GM12878 (cell line): Measurements from ENCODE around the gene CTXND2. TPM values are rescaled to one million over a fixed set of nuclear protein-coding genes. Genes with fewer than 3 reads are reported as not detected.

Experiments used
- ATAC-seq: fragments of 200-7000 bp; cut with Tn5 transposase; 3 replicates; pipeline ENCODE4 v1.9.1; 2020; ENCODE audit warnings: mild to moderate bottlenecking, moderate library complexity
- BruUV-seq: library from RNA; stranded (reverse); fragments of 400-500 nt; replicated peaks from 2 replicates; lab custom pipeline; 2021; lab: Mats Ljungman, UMichigan
- CTCF ChIA-PET: fragments of 300-600 bp; sonication (Branson Sonifier 250); formaldehyde crosslinking; extraction: SDS; loops from one replicate; lab custom pipeline; 2021; ENCODE audit warnings: inconsistent platforms; lab: Yijun Ruan, JAX
- POLR2A ChIA-PET: fragments of 350-600 bp; formaldehyde crosslinking; extraction: SDS; loops from one replicate; lab custom pipeline; 2021; ENCODE audit warnings: inconsistent platforms; lab: Charles Lee
- RAD21 ChIA-PET: fragments of 300-600 bp; sonication (Branson Sonifier 250); formaldehyde crosslinking; loops from one replicate; lab custom pipeline; 2023; ENCODE audit warnings: antibody characterized with exemption; ENCODE audit not compliant: unreplicated experiment; lab: Charles Lee
- SMC1A ChIA-PET: fragments of 300-600 bp; sonication (Branson Sonifier 250); formaldehyde crosslinking; loops from one replicate; lab custom pipeline; 2023; ENCODE audit not compliant: unreplicated experiment, uncharacterized antibody; lab: Charles Lee
- DNase-seq: peaks from one replicate; pipeline ENCODE4 v3.0.0-alpha.2; 2011; ENCODE audit warnings: low read depth, low spot score
- FAIRE-seq: peaks from 3 replicates; lab custom pipeline; 2011; peaks lifted over from hg19 to GRCh38; lab: Jason Lieb, UNC
- H2AFZ ChIP-seq: 2 replicates; pipeline ENCODE4 v1.6.0; 2011; ENCODE audit warnings: low read depth, low read length, control low read depth; ENCODE audit not compliant: control insufficient read depth
- H3K27ac ChIP-seq: 2 replicates; pipeline ENCODE4 v1.5.1; 2011; ENCODE audit warnings: control low read depth; ENCODE audit not compliant: control insufficient read depth, insufficient read depth
- H3K27me3 ChIP-seq, 2 experiments: replicated peaks in 1 of 2; 2 replicates each; pipeline versions ENCODE4 v1.6.0 to v1.6.1; 2011; ENCODE audit warnings: low read length in 1 of 2; ENCODE audit not compliant: control insufficient read depth in 2 of 2, insufficient read depth in 2 of 2
- H3K36me3 ChIP-seq, 2 experiments: 2 replicates each; pipeline ENCODE4 v1.5.1; 2011; ENCODE audit warnings: low read length in 1 of 2; ENCODE audit not compliant: control insufficient read depth in 2 of 2, insufficient read depth in 2 of 2
- H3K4me1 ChIP-seq: 2 replicates; pipeline ENCODE4 v1.6.1; 2011; ENCODE audit warnings: mild to moderate bottlenecking, low read length, moderate library complexity, mixed read lengths; ENCODE audit not compliant: control insufficient read depth, insufficient read depth
- H3K4me2 ChIP-seq: 2 replicates; pipeline ENCODE4 v1.6.0; 2011; ENCODE audit warnings: control low read depth; ENCODE audit not compliant: control insufficient read depth, insufficient read depth
- H3K4me3 ChIP-seq: fragments of 200-600 bp; sonication (generic); 2 replicates; pipeline ENCODE4 v1.5.1; 2016
- H3K79me2 ChIP-seq: 2 replicates; pipeline ENCODE4 v1.6.0; 2011; ENCODE audit warnings: low read length; ENCODE audit not compliant: control insufficient read depth, insufficient read depth
- H3K9ac ChIP-seq: 2 replicates; pipeline ENCODE4 v1.8.0; 2011; ENCODE audit warnings: low read length, control low read depth, mixed read lengths; ENCODE audit not compliant: control insufficient read depth, insufficient read depth
- H3K9me3 ChIP-seq: replicated peaks from 3 replicates; pipeline ENCODE4 v1.5.1; 2011; ENCODE audit warnings: mild to moderate bottlenecking, low read length; ENCODE audit not compliant: control insufficient read depth, insufficient read depth
- H4K20me1 ChIP-seq: 2 replicates; pipeline ENCODE4 v1.6.0; 2011; ENCODE audit not compliant: control insufficient read depth, insufficient read depth
- ATF2 ChIP-seq: IDR thresholded peaks from 2 replicates; pipeline ENCODE4 v1.6.1; 2012; ENCODE audit warnings: low read length, inconsistent platforms
- EP300 ChIP-seq, 2 experiments: fragments of 150-350 bp in 1 of 2; IDR thresholded peaks; 2 replicates each; pipeline ENCODE4 v1.6.1; 2011 to 2012; ENCODE audit warnings: low read depth in 2 of 2, low read length in 2 of 2, borderline replicate concordance in 1 of 2, improper control_type of control experiment in 1 of 2, inconsistent platforms in 1 of 2; ENCODE audit not compliant: control insufficient read depth in 1 of 2
- FOXM1 ChIP-seq: IDR thresholded peaks from 2 replicates; pipeline ENCODE4 v1.6.1; 2012; ENCODE audit warnings: low read depth, mild to moderate bottlenecking, inconsistent platforms, low read length, moderate library complexity
- IKZF2 ChIP-seq, 2 experiments: fragments of 450-650 bp; IDR thresholded peaks; 2 replicates each; pipeline ENCODE4 v1.6.1; 2017; ENCODE audit warnings: mild to moderate bottlenecking in 2 of 2, moderate library complexity in 2 of 2
- JUNB ChIP-seq: IDR thresholded peaks from 2 replicates; pipeline ENCODE4 v1.6.1; 2016; ENCODE audit warnings: antibody characterized with exemption, mild to moderate bottlenecking
- LARP7 ChIP-seq: fragments of 450-650 bp; IDR thresholded peaks from 2 replicates; pipeline ENCODE4 v1.6.1; 2017; ENCODE audit warnings: mild to moderate bottlenecking
- MEF2A ChIP-seq: IDR thresholded peaks from 2 replicates; pipeline ENCODE4 v1.6.1; 2011; ENCODE audit warnings: low read depth, mild to moderate bottlenecking, low read length, moderate library complexity; ENCODE audit not compliant: insufficient read depth
- MEF2B ChIP-seq: fragments of 450-650 bp; IDR thresholded peaks from 2 replicates; pipeline ENCODE4 v1.6.1; 2018; ENCODE audit warnings: mild to moderate bottlenecking, moderate library complexity; ENCODE audit not compliant: partially characterized antibody, poor library complexity, severe bottlenecking
- MTA2 ChIP-seq: fragments of 450-650 bp; IDR thresholded peaks from 2 replicates; pipeline ENCODE4 v1.6.1; 2016; ENCODE audit warnings: low read depth, mild to moderate bottlenecking, moderate library complexity
- NFIC ChIP-seq: IDR thresholded peaks from 2 replicates; pipeline ENCODE4 v1.6.1; 2012; ENCODE audit warnings: low read depth, mild to moderate bottlenecking, inconsistent platforms, low read length, moderate library complexity
- RELB ChIP-seq: fragments of 450-650 bp; IDR thresholded peaks from 2 replicates; pipeline ENCODE4 v1.6.1; 2017; ENCODE audit warnings: low read depth, mild to moderate bottlenecking, moderate library complexity
- RUNX3 ChIP-seq: IDR thresholded peaks from 2 replicates; pipeline ENCODE4 v1.6.1; 2012; ENCODE audit warnings: low read length, inconsistent platforms
- WGBS: methylation state at CpG from one replicate; pipeline ENCODE4 v1.1.6; 2016; ENCODE audit warnings: low lambda C conversion rate; ENCODE audit not compliant: insufficient replicate concordance, insufficient coverage; ENCODE audit errors: missing lambda C conversion rate; 5-methylcytosine and 5-hydroxymethylcytosine counted together
- in situ Hi-C: fragments of 300-500 bp; cut with MboI; formaldehyde crosslinking; loops from 9 replicates; pipeline ENCODE4 v1.14.3; 2018; ENCODE audit warnings: mixed read lengths
- intact Hi-C: fragments of 100-400 bp; cut with micrococcal nuclease; formaldehyde crosslinking; loops from one replicate; pipeline ENCODE4 v1.14.2; 2022; ENCODE audit not compliant: unreplicated experiment
- polyA plus RNA-seq, 11 experiments: library from polyadenylated mRNA; depleted of rRNA in 4 of 11; unstranded in 6 of 11; stranded (reverse) in 5 of 11; fragments of >200 nt; fragmentation: Nextera tagmentation in 4 of 11; fragmentation: Illumina TruSeq in 1 of 11; extraction: Ambion mirVana in 4 of 11; extraction: Trizol in 1 of 11; gene quantifications; 1 replicate in 1 of 11; 2 replicates in 10 of 11; pipeline versions ENCODE4 v1.2.1 to v1.2.3, GENCODE V29; 2011 to 2016; ENCODE audit warnings: inconsistent platforms in 2 of 11, missing spikeins in 2 of 11, low read depth in 1 of 11
- total RNA-seq, 4 experiments: library from RNA; depleted of rRNA in 3 of 4; stranded (reverse); fragments of >200 nt in 3 of 4; fragmentation: Illumina TruSeq in 1 of 4; extraction: Trizol in 1 of 4; gene quantifications; 2 replicates each; pipeline versions ENCODE4 v1.2.1 to v1.2.3, GENCODE V29; 2013 to 2021
- TF ChIP-seq, protein P1 (sequence below): fragments of 150-350 bp; IDR thresholded peaks from 2 replicates; pipeline ENCODE4 v1.6.1; 2014; ENCODE audit warnings: mild to moderate bottlenecking, low read depth, low read length

CTXND2 gene
- total and polyA plus RNA-seq, 10 of the 15 experiments (the other 5 are each of a cell fraction or from before 2014, with no cell fraction given) = not detected

- Histone ChIP-seq H3K27ac (peak overlapping the region; percentile 18; the same call in 1 of the 2 replicates), H3K36me3 (no peaks in the 10 kb centered on the region), H3K4me1 (peaks cover 14% of the 10 kb centered on the region), H3K9ac (peak overlapping the region; percentile 56; the same call in 1 of the 2 replicates), H3K9me3 (no peaks in the 10 kb centered on the region), H3K4me2 (peak overlapping the region; percentile 84), H3K4me3 (no peak overlapping the region), H3K27me3 (no peaks in the 10 kb centered on the region), H2AFZ (peak overlapping the region; percentile 28), H3K79me2 (no peaks in the 10 kb centered on the region), H4K20me1 (no peaks in the 10 kb centered on the region)
- ChIA-PET POLR2A (interaction anchor here (0.6 to 1.2 kb wide), 4 partner anchors 10 to 321 kb away, joined by 3 to 4 read pairs (median 4); no protein-coding TSS in a partner anchor), CTCF (interaction anchor here (0.6 to 2.2 kb wide), 7 partner anchors 10 to 36 kb away, joined by 3 to 5 read pairs (median 3); partner anchors contain the start of genes ARNT and SETDB1), RAD21 (interaction anchor here (0.8 to 1.6 kb wide), 2 partner anchors 33 to 252 kb away, joined by 3 read pairs; no protein-coding TSS in a partner anchor), SMC1A (interaction anchor here (0.8 to 1.7 kb wide), 7 partner anchors 10 to 327 kb away, joined by 3 to 5 read pairs (median 4); partner anchors contain the start of genes GOLPH3L and SETDB1)
- WGBS = 0% methylated on average over 1 of the region's 1 CpG
- intact Hi-C loops (no loop called here), in situ Hi-C loops (no loop called here)
- BruUV-seq = no TSS peak
- ATAC-seq = peak; percentile 95
- DNase-seq = peak; percentile 51
- 0 out of 4 replicates have a peak, but pooled peaks of 1 of the 2 experiments have one; percentile 24 for TF ChIP-seq EP300 (IDR thresholded peaks at IDR 0.05; ENCODE audit: borderline replicate concordance in 1 of 2, control insufficient read depth in 1 of 2, low read depth in 2 of 2, low read length in 2 of 2)
- TF ChIP-seq IKZF2 (IDR thresholded peaks at IDR 0.05) = peak; percentile 39 to 42; a peak in 3 of 4 replicates
- peak; percentile 10; the same call in 1 of the 2 replicates for TF ChIP-seq JUNB
- TF ChIP-seq RUNX3 = peak; percentile 90
- TF ChIP-seq MEF2A = peak; percentile 76; the same call in 1 of the 2 replicates
- TF ChIP-seq, protein P1, sequence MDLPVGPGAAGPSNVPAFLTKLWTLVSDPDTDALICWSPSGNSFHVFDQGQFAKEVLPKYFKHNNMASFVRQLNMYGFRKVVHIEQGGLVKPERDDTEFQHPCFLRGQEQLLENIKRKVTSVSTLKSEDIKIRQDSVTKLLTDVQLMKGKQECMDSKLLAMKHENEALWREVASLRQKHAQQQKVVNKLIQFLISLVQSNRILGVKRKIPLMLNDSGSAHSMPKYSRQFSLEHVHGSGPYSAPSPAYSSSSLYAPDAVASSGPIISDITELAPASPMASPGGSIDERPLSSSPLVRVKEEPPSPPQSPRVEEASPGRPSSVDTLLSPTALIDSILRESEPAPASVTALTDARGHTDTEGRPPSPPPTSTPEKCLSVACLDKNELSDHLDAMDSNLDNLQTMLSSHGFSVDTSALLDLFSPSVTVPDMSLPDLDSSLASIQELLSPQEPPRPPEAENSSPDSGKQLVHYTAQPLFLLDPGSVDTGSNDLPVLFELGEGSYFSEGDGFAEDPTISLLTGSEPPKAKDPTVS = peak; percentile 51; the same call in 1 of the 2 replicates
- TF ChIP-seq ATF2 = peak; percentile 44; the same call in 1 of the 2 replicates
- no peak for TF ChIP-seq RELB
- no peak for TF ChIP-seq FOXM1
- no peak for TF ChIP-seq LARP7
- TF ChIP-seq MTA2 = peak; percentile 58
- peak; percentile 73 for TF ChIP-seq MEF2B
- peak; percentile 40; the same call in 1 of the 2 replicates for TF ChIP-seq NFIC
- FAIRE-seq = no peak
Observed at GRCh38 chr1:150890033-150890416, 3.1 kb downstream of the CTXND2 start.
